ENCODE results near the gene SHISA6.

Gene SHISA6

DNA sequence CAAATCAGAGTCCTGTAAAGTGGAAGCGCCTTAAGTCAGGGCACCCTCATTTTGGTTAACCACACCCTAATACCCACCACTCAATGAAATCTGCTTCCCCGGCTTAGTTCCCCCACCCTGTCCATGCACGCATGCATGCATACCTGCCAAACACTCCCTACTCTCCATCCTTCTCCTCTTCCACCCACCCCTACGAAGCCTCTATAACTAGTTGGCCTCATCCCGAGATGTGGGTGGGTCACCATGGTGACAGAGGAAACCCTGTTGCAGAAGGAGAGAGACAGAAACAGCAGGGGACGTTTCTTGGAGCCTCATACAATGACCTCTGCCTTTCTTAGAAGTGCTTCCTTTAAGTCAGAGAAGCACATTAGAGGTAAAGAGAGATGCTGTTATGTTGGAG lies 310.4 kb downstream of the SHISA6 start:
- DNase-seq (ENCODE audit: low spot score): no peak
- TF ChIP-seq, protein P1, sequence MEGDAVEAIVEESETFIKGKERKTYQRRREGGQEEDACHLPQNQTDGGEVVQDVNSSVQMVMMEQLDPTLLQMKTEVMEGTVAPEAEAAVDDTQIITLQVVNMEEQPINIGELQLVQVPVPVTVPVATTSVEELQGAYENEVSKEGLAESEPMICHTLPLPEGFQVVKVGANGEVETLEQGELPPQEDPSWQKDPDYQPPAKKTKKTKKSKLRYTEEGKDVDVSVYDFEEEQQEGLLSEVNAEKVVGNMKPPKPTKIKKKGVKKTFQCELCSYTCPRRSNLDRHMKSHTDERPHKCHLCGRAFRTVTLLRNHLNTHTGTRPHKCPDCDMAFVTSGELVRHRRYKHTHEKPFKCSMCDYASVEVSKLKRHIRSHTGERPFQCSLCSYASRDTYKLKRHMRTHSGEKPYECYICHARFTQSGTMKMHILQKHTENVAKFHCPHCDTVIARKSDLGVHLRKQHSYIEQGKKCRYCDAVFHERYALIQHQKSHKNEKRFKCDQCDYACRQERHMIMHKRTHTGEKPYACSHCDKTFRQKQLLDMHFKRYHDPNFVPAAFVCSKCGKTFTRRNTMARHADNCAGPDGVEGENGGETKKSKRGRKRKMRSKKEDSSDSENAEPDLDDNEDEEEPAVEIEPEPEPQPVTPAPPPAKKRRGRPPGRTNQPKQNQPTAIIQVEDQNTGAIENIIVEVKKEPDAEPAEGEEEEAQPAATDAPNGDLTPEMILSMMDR (IDR thresholded peaks at IDR 0.05; ENCODE audit: borderline replicate concordance, control extremely low read depth, extremely low read depth, insufficient read depth, missing control alignments): no peak
- in situ Hi-C loops (cut with MboI; ENCODE audit: low sequenced_read_pairs, unreplicated experiment): no loop called here

DNA sequence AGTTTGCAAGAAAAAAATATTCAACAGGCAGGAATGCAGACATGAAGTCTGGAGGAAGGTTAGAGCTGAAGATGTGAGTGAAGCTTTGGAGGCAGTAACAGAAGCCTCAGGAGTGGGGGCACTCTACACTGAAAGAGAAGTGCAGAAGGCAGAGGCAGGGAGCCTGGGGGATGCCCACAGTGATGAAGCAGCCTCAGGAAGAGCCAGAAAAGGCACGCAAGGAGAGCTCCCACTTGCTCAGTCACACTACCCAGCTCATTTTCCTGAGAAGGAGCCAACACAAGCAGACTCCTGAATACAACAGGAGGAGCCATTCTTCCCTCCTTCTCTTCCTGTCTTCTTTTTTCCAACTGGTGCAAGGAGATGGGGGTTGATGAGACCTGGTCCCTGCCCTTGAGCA lies 312.1 kb downstream of the SHISA6 start:
- no peak for DNase-seq (ENCODE audit: low spot score)
- in situ Hi-C loops (cut with MboI; ENCODE audit: low sequenced_read_pairs, unreplicated experiment): no loop called here
- TF ChIP-seq, protein P1 (IDR thresholded peaks at IDR 0.05; ENCODE audit: borderline replicate concordance, control extremely low read depth, extremely low read depth, insufficient read depth, missing control alignments): no peak

DNA sequence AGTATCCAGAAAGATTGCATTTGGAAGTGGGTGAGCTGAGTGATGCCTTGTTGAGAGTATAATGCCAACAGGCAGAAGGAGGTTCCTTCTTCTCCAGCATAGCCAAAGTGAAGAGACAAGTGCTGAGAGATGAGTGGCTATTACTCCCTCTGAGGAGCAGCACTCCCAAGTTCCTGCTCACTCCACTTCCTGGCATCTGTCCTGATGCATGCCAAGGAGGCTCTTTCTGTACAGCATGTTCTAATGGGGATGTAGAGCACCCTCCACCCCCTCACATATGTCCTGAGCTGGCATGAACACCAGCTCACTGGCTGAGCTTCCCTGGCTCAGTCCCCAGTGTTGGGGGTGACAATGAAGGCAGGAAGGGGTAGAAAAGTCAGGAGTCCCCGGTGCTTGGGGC lies 313.0 kb downstream of the SHISA6 start:
- in situ Hi-C loops (cut with MboI; ENCODE audit: low sequenced_read_pairs, unreplicated experiment): no loop called here
- DNase-seq (ENCODE audit: low spot score): no peak
- TF ChIP-seq, protein P1 (IDR thresholded peaks at IDR 0.05; ENCODE audit: borderline replicate concordance, control extremely low read depth, extremely low read depth, insufficient read depth, missing control alignments): no peak

DNA sequence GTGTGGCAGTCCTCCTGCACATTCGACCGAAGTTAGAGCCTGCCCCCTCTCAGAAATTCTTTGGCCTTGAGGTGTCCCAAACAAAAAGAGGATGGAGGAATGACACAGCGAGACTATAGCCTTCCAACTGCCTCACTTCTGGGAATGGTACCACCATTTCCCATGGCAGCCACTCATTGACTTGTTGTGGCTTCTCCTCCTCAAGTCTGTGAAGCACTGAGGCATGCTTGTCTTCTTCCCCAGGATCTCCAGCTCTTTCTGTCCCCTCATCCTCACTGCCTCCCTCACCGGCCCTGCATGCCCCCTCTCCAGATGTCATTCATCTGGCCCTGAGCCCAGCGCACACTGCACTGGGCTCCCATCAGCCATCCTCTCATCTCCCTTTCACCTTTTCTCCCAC lies 313.5 kb downstream of the SHISA6 start:
- TF ChIP-seq, protein P1 (IDR thresholded peaks at IDR 0.05; ENCODE audit: borderline replicate concordance, control extremely low read depth, extremely low read depth, insufficient read depth, missing control alignments): no peak
- DNase-seq (ENCODE audit: low spot score): no peak
- in situ Hi-C loops (cut with MboI; ENCODE audit: low sequenced_read_pairs, unreplicated experiment): no loop called here

DNA sequence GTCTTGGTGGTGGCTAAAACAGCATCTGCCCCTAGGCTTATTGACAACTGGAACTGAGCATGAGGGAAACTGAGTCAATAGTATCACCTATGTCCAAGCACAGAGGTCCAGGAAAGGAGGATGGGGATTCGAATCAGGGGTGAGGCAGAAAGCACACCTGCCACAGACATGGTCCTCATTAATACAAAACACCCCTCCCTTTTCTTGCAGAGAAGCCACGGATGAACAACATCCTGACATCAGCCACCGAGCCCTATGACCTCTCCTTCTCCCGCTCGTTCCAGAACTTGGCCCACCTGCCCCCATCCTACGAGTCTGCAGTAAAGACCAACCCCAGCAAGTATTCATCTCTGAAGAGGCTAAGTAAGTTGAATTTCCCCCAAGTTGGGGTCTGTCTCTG lies 314.5 kb downstream of the SHISA6 start:
- TF ChIP-seq, protein P1 (IDR thresholded peaks at IDR 0.05; ENCODE audit: borderline replicate concordance, control extremely low read depth, extremely low read depth, insufficient read depth, missing control alignments): no peak
- DNase-seq (ENCODE audit: low spot score): no peak
- in situ Hi-C loops (cut with MboI; ENCODE audit: low sequenced_read_pairs, unreplicated experiment): no loop called here

DNA sequence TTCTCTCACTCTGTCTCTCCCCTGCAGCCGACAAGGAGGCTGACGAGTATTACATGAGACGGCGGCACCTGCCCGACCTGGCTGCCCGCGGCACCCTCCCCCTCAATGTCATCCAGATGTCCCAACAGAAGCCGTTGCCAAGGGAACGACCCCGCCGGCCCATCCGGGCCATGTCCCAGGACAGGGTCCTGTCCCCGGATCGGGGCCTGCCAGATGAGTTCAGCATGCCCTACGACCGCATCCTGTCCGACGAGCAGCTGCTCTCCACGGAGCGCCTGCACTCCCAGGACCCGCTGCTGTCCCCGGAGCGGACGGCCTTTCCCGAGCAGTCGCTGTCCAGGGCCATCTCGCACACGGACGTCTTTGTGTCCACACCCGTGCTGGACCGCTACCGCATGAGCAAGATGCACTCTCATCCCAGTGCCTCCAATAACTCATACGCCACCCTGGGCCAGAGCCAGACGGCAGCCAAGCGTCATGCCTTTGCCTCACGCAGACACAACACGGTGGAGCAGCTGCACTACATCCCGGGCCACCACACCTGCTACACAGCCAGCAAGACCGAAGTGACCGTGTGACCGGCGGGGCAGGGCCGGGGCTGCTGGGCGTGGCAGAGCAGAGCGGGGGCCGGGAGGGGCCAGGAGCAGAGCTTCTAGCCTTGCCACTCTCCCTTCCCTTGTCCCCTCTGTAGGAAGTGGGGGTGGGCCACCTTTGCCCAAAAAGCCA lies 316.9 kb downstream of the SHISA6 start:
- in situ Hi-C loops (cut with MboI; ENCODE audit: low sequenced_read_pairs, unreplicated experiment): no loop called here
- TF ChIP-seq, protein P1 (IDR thresholded peaks at IDR 0.05; ENCODE audit: borderline replicate concordance, control extremely low read depth, extremely low read depth, insufficient read depth, missing control alignments): no peak

More for the DNA sequence above, 316.9 kb downstream of the SHISA6 start:
- no peak for DNase-seq (ENCODE audit: low spot score)

All from GM13976 (cell line).